ENCODE measurements around the gene NUDT3. TPM values are rescaled to one million over a fixed set of nuclear protein-coding genes. Genes with fewer than 3 reads are reported as not detected.

The NUDT3 gene
- total RNA-seq, 1 experiment from 2014 or later, result 48.4 TPM

GRCh38 chr6:34288581-34288980 is 103.9 kb downstream of the NUDT3 start:
- Mint-ChIP-seq H3K9me3 (ENCODE audit: low read depth, unreplicated experiment) (no peaks in the 10 kb centered on the region), H3K27me3 (ENCODE audit: unreplicated experiment) (no peaks in the 10 kb centered on the region), H3K4me1 (ENCODE audit: low read depth, unreplicated experiment) (peaks cover 8% of the 10 kb centered on the region), H3K36me3 (ENCODE audit: insufficient read depth, unreplicated experiment) (peaks cover 63% of the 10 kb centered on the region), H3K4me3 (ENCODE audit: low read depth, unreplicated experiment) (no peak overlapping the region), H3K27ac (ENCODE audit: unreplicated experiment) (no peak overlapping the region)
- intact Hi-C loops (cut with micrococcal nuclease; ENCODE audit: unreplicated experiment), result no loop called here
- BruUV-seq (replicated peaks), result no TSS peak
- CTCF ChIA-PET, result interaction anchor here (0.5 to 0.6 kb wide), 2 partner anchors 363 to 534 kb away, joined by 3 to 4 read pairs; no protein-coding TSS in a partner anchor
- no peak for DNase-seq
- no peak for TF ChIP-seq CTCF (IDR thresholded peaks at IDR 0.05; ENCODE audit: unreplicated experiment)

- BruUV-seq (replicated peaks), result no TSS peak
- DNase-seq, result no peak
- Mint-ChIP-seq H3K27ac (ENCODE audit: unreplicated experiment) (no peak overlapping the region), H3K27me3 (ENCODE audit: unreplicated experiment) (no peaks in the 10 kb centered on the region), H3K4me3 (ENCODE audit: low read depth, unreplicated experiment) (no peak overlapping the region), H3K9me3 (ENCODE audit: low read depth, unreplicated experiment) (no peaks in the 10 kb centered on the region), H3K4me1 (ENCODE audit: low read depth, unreplicated experiment) (no peaks in the 10 kb centered on the region), H3K36me3 (ENCODE audit: insufficient read depth, unreplicated experiment) (peaks cover 45% of the 10 kb centered on the region)
- CTCF ChIA-PET, result no interaction called here
- intact Hi-C loops (cut with micrococcal nuclease; ENCODE audit: unreplicated experiment), result no loop called here
- no peak for TF ChIP-seq CTCF (IDR thresholded peaks at IDR 0.05; ENCODE audit: unreplicated experiment)
Measured at GRCh38 chr6:34285448-34286164, 106.9 kb downstream of the NUDT3 start.

GRCh38 chr6:34284563-34285447 is 107.7 kb downstream of the NUDT3 start:
- BruUV-seq (replicated peaks), result no TSS peak
- CTCF ChIA-PET, result no interaction called here
- no peak overlapping the region for H3K27ac Mint-ChIP-seq (ENCODE audit: unreplicated experiment)
- H3K4me1 Mint-ChIP-seq (ENCODE audit: low read depth, unreplicated experiment), result no peaks in the 10 kb centered on the region
- no peak overlapping the region for H3K4me3 Mint-ChIP-seq (ENCODE audit: low read depth, unreplicated experiment)
- TF ChIP-seq CTCF (IDR thresholded peaks at IDR 0.05; ENCODE audit: unreplicated experiment), result no peak
- no peak for DNase-seq
- peaks cover 40% of the 10 kb centered on the region for H3K36me3 Mint-ChIP-seq (ENCODE audit: insufficient read depth, unreplicated experiment)
- intact Hi-C loops (cut with micrococcal nuclease; ENCODE audit: unreplicated experiment), result no loop called here
- H3K27me3 Mint-ChIP-seq (ENCODE audit: unreplicated experiment), result no peaks in the 10 kb centered on the region
- H3K9me3 Mint-ChIP-seq (ENCODE audit: low read depth, unreplicated experiment), result no peaks in the 10 kb centered on the region

- no peaks in the 10 kb centered on the region for H3K27me3 Mint-ChIP-seq (ENCODE audit: unreplicated experiment)
- no peak for TF ChIP-seq CTCF (IDR thresholded peaks at IDR 0.05; ENCODE audit: unreplicated experiment)
- no TSS peak for BruUV-seq (replicated peaks)
- no peaks in the 10 kb centered on the region for H3K9me3 Mint-ChIP-seq (ENCODE audit: low read depth, unreplicated experiment)
- intact Hi-C loops (cut with micrococcal nuclease; ENCODE audit: unreplicated experiment), result no loop called here
- no peak overlapping the region for H3K27ac Mint-ChIP-seq (ENCODE audit: unreplicated experiment)
- peaks cover 21% of the 10 kb centered on the region for H3K36me3 Mint-ChIP-seq (ENCODE audit: insufficient read depth, unreplicated experiment)
- CTCF ChIA-PET, result interaction anchor here (1.4 kb wide), 1 partner anchor 12 kb away, joined by 3 read pairs; no protein-coding TSS in a partner anchor
- H3K4me1 Mint-ChIP-seq (ENCODE audit: low read depth, unreplicated experiment), result peaks cover 8% of the 10 kb centered on the region
- DNase-seq, result no peak
- H3K4me3 Mint-ChIP-seq (ENCODE audit: low read depth, unreplicated experiment), result no peak overlapping the region
Measured at GRCh38 chr6:34281702-34282334, 110.7 kb downstream of the NUDT3 start.
